HAP-1 (cell line): Measurements from ENCODE around the gene SLC52A1.

ENCODE experiments used
- DNase-seq, 2 experiments: peaks; one replicate each; pipeline ENCODE4 v3.0.0-alpha.2; 2016 to 2020; ENCODE audit warnings: low spot score in 2 of 2
- H3K27me3 ChIP-seq: fragments of 250-450 bp; sonication (Bioruptor Pico); 2 replicates; pipeline ENCODE4 v1.5.1; 2020; ENCODE audit warnings: low read depth, mild to moderate bottlenecking, moderate library complexity
- H3K36me3 ChIP-seq: fragments of 250-450 bp; sonication (Bioruptor Pico); replicated peaks from 2 replicates; pipeline ENCODE4 v1.5.1; 2020; ENCODE audit warnings: mild to moderate bottlenecking
- H3K4me1 ChIP-seq: fragments of 250-450 bp; sonication (Bioruptor Pico); 2 replicates; pipeline ENCODE4 v1.5.1; 2020; ENCODE audit warnings: mild to moderate bottlenecking
- H3K4me3 ChIP-seq: fragments of 250-450 bp; sonication (Bioruptor Pico); 2 replicates; pipeline ENCODE4 v1.5.1; 2020; ENCODE audit warnings: mild to moderate bottlenecking, moderate library complexity
- H3K9me3 ChIP-seq: fragments of 250-450 bp; sonication (Bioruptor Pico); 2 replicates; pipeline ENCODE4 v1.5.1; 2020; ENCODE audit warnings: mild to moderate bottlenecking, moderate library complexity
- in situ Hi-C: fragments of 300-500 bp; cut with MboI; formaldehyde crosslinking; loops from 3 replicates; pipeline ENCODE4 v1.14.3; 2020; ENCODE audit warnings: low sequenced_read_pairs, inconsistent platforms, mixed read lengths

Gene SLC52A1

GRCh38 chr17:5022171-5022711 lies 13.0 kb downstream of the SLC52A1 start:
- H3K9me3 ChIP-seq = no peaks in the 10 kb centered on the region
- no peaks in the 10 kb centered on the region for H3K4me1 ChIP-seq
- no peak for DNase-seq
- no peak overlapping the region for H3K4me3 ChIP-seq
- in situ Hi-C loops = no loop called here
- peaks cover 60% of the 10 kb centered on the region for H3K36me3 ChIP-seq
- H3K27me3 ChIP-seq = no peaks in the 10 kb centered on the region

GRCh38 chr17:5020502-5021023 lies 14.7 kb downstream of the SLC52A1 start:
- in situ Hi-C loops = no loop called here
- Histone ChIP-seq H3K27me3 (no peaks in the 10 kb centered on the region), H3K9me3 (no peaks in the 10 kb centered on the region), H3K4me1 (no peaks in the 10 kb centered on the region), H3K4me3 (no peak overlapping the region), H3K36me3 (peaks cover 75% of the 10 kb centered on the region)
- no peak for DNase-seq

DNA sequence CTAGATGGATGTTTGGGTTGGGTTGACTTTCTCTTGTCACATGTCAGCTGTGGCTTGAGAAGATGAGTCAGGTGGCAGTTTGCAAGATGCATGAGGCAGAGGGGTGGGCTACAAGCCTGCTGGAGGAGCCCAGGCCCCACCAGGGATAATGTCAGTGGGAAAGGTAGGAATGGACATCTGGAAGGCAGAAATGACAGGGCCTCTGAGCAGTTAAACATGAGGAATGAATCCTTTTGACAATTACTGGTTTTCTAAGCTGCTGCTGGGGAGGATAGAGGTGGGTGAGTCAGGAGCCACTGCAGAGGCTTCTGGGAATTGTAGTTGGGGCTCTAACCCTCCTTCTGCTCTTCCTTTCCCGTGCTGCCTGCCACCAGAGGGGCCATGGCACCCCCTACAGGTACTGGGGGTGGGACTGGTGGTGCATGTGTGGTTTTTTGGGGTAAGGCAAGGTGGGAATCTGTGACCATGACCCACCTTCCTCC lies 15.7 kb downstream of the SLC52A1 start:
- in situ Hi-C loops = no loop called here
- Histone ChIP-seq H3K4me1 (no peaks in the 10 kb centered on the region), H3K9me3 (no peaks in the 10 kb centered on the region), H3K27me3 (no peaks in the 10 kb centered on the region), H3K4me3 (no peak overlapping the region), H3K36me3 (peaks cover 79% of the 10 kb centered on the region)
- DNase-seq = no peak

GRCh38 chr17:5014357-5014756 lies 20.9 kb downstream of the SLC52A1 start:
- H3K4me1 ChIP-seq = no peaks in the 10 kb centered on the region
- no peaks in the 10 kb centered on the region for H3K9me3 ChIP-seq
- DNase-seq = no peak
- no peak overlapping the region for H3K4me3 ChIP-seq
- H3K36me3 ChIP-seq = peaks cover 70% of the 10 kb centered on the region
- no peaks in the 10 kb centered on the region for H3K27me3 ChIP-seq
- in situ Hi-C loops = no loop called here

GRCh38 chr17:5011928-5012327 lies 23.3 kb downstream of the SLC52A1 start:
- Histone ChIP-seq H3K4me1 (no peaks in the 10 kb centered on the region), H3K4me3 (no peak overlapping the region), H3K9me3 (no peaks in the 10 kb centered on the region), H3K36me3 (peaks cover 65% of the 10 kb centered on the region), H3K27me3 (no peaks in the 10 kb centered on the region)
- no peak for DNase-seq
- in situ Hi-C loops = no loop called here

- Histone ChIP-seq H3K4me1 (no peaks in the 10 kb centered on the region; the same call in 1 of the 2 replicates), H3K36me3 (peaks cover 82% of the 10 kb centered on the region), H3K27me3 (no peaks in the 10 kb centered on the region), H3K4me3 (no peak overlapping the region), H3K9me3 (no peaks in the 10 kb centered on the region)
- in situ Hi-C loops = no loop called here
- DNase-seq = no peak
Observed at GRCh38 chr17:5003214-5003867, 31.9 kb downstream of the SLC52A1 start.

- Histone ChIP-seq H3K27me3 (no peaks in the 10 kb centered on the region), H3K36me3 (peaks cover 72% of the 10 kb centered on the region), H3K4me3 (no peak overlapping the region), H3K9me3 (no peaks in the 10 kb centered on the region), H3K4me1 (peaks cover under 1% of the 10 kb centered on the region)
- no peak for DNase-seq
- in situ Hi-C loops = no loop called here
Observed at GRCh38 chr17:5002121-5002788, 33.0 kb downstream of the SLC52A1 start.

DNA sequence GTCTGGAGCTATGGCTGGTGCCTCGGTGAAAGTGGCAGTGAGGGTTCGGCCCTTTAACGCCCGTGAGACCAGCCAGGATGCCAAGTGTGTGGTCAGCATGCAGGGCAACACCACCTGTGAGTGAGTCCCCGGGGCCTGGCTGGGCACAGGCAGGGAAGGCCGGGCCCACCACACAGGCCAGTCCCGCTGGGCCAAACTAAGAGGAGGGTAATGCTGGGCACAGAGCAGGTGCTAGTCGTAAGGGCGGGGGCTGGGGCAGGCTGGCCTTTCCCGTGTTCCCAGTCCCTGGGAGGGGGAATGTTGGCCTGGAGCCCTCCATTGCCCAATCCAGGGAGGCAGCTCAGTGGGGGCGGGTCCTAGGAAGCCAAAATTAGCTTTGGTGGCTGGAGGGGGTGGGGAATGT lies 35.0 kb downstream of the SLC52A1 start:
- DNase-seq = peak in 1 of 2 experiments; percentile 28
- Histone ChIP-seq H3K4me1 (peaks cover 6% of the 10 kb centered on the region), H3K27me3 (no peaks in the 10 kb centered on the region), H3K9me3 (no peaks in the 10 kb centered on the region), H3K4me3 (no peak overlapping the region), H3K36me3 (peaks cover 52% of the 10 kb centered on the region)
- in situ Hi-C loops = no loop called here

DNA sequence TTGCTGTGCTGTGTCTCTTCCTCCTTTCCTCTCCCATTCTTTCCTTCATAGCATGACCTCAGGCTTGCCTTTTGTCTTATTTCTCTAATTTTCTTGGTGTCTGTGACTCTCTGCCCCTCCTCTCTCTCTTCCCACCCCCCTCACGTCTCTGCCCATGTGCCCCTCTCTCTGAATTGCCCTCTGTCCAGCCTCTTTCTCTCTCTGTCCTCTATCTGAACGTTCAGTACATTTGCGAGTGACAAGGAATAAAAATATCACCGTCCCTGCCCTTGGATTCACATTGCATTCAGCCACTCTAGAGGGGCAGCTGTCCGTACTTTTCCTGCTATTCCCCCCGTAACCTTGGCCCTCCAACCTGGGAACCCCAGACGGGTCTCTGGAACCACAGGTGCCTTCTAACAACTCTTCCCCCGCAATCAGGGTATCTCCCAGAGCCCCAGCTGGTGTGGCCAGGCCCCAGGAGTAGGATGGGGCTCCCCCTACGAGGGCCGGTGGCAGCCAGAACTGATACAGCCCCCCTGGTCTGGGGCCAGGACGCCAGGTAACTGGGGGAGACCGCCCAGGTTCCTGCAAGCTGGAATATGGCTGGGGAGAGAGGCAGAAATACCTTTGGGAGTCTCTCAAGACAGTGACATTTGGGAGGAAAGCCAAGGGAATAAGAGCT lies 35.7 kb downstream of the SLC52A1 start:
- Histone ChIP-seq H3K27me3 (no peaks in the 10 kb centered on the region), H3K9me3 (no peaks in the 10 kb centered on the region), H3K4me1 (peaks cover 6% of the 10 kb centered on the region), H3K36me3 (peaks cover 45% of the 10 kb centered on the region), H3K4me3 (peak overlapping the region; percentile 82)
- DNase-seq = no peak
- in situ Hi-C loops = loop anchor here (25.0 kb wide), 1 partner anchor 1463 kb away; no protein-coding TSS in a partner anchor

DNA sequence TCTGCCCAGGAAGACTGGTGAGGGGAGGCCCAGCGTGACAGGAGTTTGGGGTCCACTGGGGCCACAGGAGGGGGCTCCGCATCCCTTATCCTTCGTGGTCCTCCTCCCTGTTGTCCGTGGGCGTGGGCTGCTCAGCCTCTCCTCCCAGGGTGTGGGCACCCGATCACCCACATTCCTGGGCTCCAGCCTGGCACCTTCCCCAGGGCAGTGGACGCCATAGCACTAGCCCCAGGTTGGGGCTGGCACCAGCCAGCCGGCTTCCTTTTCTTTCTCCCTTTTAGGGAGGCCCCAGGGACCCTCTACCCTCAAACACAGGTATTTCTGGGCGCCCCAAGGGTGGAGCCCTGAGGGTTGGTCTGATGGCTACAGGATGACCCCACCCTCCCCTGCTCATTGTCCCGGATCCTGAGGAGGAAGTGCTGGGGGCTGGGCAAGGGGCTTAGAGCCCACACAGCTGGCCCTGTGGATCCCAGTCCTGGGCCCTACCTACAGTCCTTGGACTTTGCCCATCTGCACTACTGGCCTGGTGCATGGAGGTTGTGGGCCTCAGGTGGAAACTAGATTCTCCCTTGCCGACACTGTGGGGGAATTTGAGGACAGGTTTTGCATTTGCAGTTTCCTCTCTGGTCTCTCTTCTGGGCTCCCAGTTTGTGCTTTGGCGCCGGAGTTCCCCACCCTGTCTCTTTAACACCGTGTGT lies 36.3 kb downstream of the SLC52A1 start:
- in situ Hi-C loops = loop anchor here (25.0 kb wide), 1 partner anchor 1463 kb away; no protein-coding TSS in a partner anchor
- Histone ChIP-seq H3K4me3 (peak overlapping the region; percentile 82), H3K4me1 (peaks cover 6% of the 10 kb centered on the region), H3K27me3 (no peaks in the 10 kb centered on the region), H3K36me3 (peaks cover 38% of the 10 kb centered on the region), H3K9me3 (no peaks in the 10 kb centered on the region)
- peak in 1 of 2 experiments; percentile 34 for DNase-seq

GRCh38 chr17:4998027-4998731 lies 37.0 kb downstream of the SLC52A1 start:
- peak overlapping the region; percentile 82 for H3K4me3 ChIP-seq
- peak in 1 of 2 experiments; percentile 65 for DNase-seq

DNA sequence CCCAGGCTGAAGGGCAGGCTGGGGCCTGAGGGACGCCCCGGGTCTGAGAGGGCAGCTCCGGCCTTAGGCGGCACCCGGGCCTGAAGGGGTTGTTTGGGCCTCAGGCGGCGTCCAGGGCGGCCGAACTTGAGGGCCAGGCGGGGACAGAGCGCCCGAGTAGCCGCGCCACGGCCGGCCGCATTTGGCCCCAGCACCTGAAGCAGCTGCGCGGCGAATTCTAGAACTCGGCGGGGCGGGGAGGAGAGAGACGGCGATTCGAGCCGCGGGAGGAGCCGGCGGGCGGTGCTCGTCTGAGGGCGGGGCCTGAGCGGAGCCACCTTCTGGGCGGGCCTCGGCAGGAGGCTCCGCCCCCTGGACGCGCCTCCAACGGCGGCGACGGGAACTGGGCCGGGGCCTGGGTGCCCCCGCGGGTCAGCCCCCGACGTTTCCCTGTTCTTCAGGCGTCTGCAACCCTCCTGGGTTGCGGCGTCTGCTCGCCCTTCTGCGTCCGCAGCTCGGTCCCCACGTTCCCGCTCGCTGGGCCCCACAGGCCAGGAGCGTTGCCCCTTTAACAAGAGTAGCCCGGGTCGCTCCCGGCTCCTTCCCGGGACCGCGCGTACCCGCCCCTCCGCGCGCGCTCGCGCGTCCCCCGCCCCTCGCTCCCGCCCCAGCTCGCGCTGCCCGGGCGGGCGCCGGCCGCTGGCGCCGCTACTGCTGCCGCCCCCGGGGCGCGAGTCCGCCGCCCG lies 37.8 kb downstream of the SLC52A1 start, which contains the start of the genes INCA1 and KIF1C:
Gene INCA1, minus strand, starts transcription at position 221 of the 725 bp plus-strand sequence. CDS start 3,085 bp downstream, outside the sequence.
Gene KIF1C, plus strand, starts transcription at position 649 of the 725 bp plus-strand sequence. CDS start 2,297 bp downstream, outside the sequence.
- in situ Hi-C loops = loop anchor here (25.0 kb wide), 1 partner anchor 1465 kb away; no protein-coding TSS in a partner anchor
- Histone ChIP-seq H3K4me1 (peaks cover 6% of the 10 kb centered on the region), H3K9me3 (no peaks in the 10 kb centered on the region), H3K4me3 (peak within 1 kb of the TSS; percentile 82), H3K27me3 (no peaks in the 10 kb centered on the region), H3K36me3 (peaks cover 27% of the 10 kb centered on the region)
- DNase-seq = peak; percentile 82 to 95

More at GRCh38 chr17:4998027-4998731, 37.0 kb downstream of the SLC52A1 start:
- Histone ChIP-seq H3K36me3 (peaks cover 31% of the 10 kb centered on the region), H3K9me3 (no peaks in the 10 kb centered on the region), H3K4me1 (peaks cover 6% of the 10 kb centered on the region), H3K27me3 (no peaks in the 10 kb centered on the region)
- in situ Hi-C loops = loop anchor here (25.0 kb wide), 1 partner anchor 1464 kb away; no protein-coding TSS in a partner anchor
